ENCODE data around the gene HES6.

The HES6 gene

GRCh38 chr2:238242731-238243495 lies 3.1 kb upstream of the HES6 start:
- H3K36me3 ChIP-seq (ENCODE audit: control insufficient read depth in 2 of 2, insufficient read depth in 1 of 2, low read length in 2 of 2): peaks cover 0 to 3% of the 10 kb centered on the region in 2 experiments; a peak in 1 of 3 replicates
- H3K4me3 ChIP-seq (ENCODE audit: low read depth, low read length): no peak overlapping the region
- H3K9me3 ChIP-seq (ENCODE audit: control insufficient read depth, insufficient read depth, low read depth, low read length): no peaks in the 10 kb centered on the region
- CTCF ChIA-PET: interaction anchor here (0.7 to 3.0 kb wide), 2 partner anchors 14 to 118 kb away, joined by 3 to 17 read pairs; no protein-coding TSS in a partner anchor
- peaks cover 8% of the 10 kb centered on the region for H3K4me1 ChIP-seq (ENCODE audit: control insufficient read depth, insufficient read depth, low read length)
- no peak for TF ChIP-seq ZNF555 (tag by site-specific recombination; conservative IDR thresholded peaks at IDR 0.05)
- no peak for TF ChIP-seq ZNF449 (tag by site-specific recombination; IDR thresholded peaks at IDR 0.05)
- no peak for TF ChIP-seq KLF8 (tag by site-specific recombination; IDR thresholded peaks at IDR 0.05)
- TF ChIP-seq, protein P1, sequence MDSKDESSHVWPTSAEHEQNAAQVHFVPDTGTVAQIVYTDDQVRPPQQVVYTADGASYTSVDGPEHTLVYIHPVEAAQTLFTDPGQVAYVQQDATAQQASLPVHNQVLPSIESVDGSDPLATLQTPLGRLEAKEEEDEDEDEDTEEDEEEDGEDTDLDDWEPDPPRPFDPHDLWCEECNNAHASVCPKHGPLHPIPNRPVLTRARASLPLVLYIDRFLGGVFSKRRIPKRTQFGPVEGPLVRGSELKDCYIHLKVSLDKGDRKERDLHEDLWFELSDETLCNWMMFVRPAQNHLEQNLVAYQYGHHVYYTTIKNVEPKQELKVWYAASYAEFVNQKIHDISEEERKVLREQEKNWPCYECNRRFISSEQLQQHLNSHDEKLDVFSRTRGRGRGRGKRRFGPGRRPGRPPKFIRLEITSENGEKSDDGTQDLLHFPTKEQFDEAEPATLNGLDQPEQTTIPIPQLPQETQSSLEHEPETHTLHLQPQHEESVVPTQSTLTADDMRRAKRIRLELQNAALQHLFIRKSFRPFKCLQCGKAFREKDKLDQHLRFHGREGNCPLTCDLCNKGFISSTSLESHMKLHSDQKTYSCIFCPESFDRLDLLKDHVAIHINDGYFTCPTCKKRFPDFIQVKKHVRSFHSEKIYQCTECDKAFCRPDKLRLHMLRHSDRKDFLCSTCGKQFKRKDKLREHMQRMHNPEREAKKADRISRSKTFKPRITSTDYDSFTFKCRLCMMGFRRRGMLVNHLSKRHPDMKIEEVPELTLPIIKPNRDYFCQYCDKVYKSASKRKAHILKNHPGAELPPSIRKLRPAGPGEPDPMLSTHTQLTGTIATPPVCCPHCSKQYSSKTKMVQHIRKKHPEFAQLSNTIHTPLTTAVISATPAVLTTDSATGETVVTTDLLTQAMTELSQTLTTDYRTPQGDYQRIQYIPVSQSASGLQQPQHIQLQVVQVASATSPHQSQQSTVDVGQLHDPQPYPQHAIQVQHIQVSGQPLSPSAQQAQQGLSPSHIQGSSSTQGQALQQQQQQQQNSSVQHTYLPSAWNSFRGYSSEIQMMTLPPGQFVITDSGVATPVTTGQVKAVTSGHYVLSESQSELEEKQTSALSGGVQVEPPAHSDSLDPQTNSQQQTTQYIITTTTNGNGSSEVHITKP (tag by site-specific recombination; IDR thresholded peaks at IDR 0.05): 0 out of 2 replicates have a peak, but pooled peaks have one; percentile 22
- peak; percentile 22; the same call in 1 of the 2 replicates for TF ChIP-seq PRDM6 (tag by site-specific recombination; IDR thresholded peaks at IDR 0.05)
- POLR2A ChIA-PET: no interaction called here
- H3K27ac ChIP-seq (ENCODE audit: extremely low read depth, low read depth, low read length): peak overlapping the region; percentile 35; the same call in 1 of the 2 replicates

DNA sequence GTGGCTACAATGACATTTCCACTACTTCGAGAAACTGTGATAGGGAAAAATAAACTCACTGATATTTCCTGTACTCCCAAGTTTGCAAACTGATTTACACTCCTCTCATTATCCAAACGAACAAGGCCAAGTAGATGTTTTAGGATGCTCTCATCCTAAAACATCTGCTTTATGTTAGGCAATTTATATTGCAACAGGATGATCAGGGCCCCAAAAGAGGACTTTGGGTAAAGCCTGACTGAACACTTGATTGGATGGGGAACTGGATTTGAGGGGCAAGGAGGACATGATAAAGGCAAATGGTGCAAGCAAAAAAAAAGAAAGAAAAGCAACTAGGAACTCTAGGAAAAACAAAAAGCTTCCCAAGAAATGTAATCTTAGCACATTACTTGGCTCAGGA lies 2.1 kb upstream of the HES6 start:
- TF ChIP-seq ZFP3 (tag by site-specific recombination; IDR thresholded peaks at IDR 0.05; ENCODE audit: low read depth): no peak
- no peak for TF ChIP-seq ZEB2 (tag by site-specific recombination; IDR thresholded peaks at IDR 0.05)
- Histone ChIP-seq H3K9me3 (ENCODE audit: control insufficient read depth, insufficient read depth, low read depth, low read length) (no peaks in the 10 kb centered on the region), H3K27ac (ENCODE audit: extremely low read depth, low read depth, low read length) (no peak overlapping the region), H3K36me3 (ENCODE audit: control insufficient read depth in 2 of 2, insufficient read depth in 1 of 2, low read length in 2 of 2) (peaks cover 0 to 3% of the 10 kb centered on the region in 2 experiments; a peak in 1 of 3 replicates), H3K4me3 (ENCODE audit: low read depth, low read length) (no peak overlapping the region), H3K4me1 (ENCODE audit: control insufficient read depth, insufficient read depth, low read length) (peaks cover 8% of the 10 kb centered on the region)
- POLR2A ChIA-PET: no interaction called here
- CTCF ChIA-PET: interaction anchor here (0.6 to 3.0 kb wide), 4 partner anchors 15 to 604 kb away, joined by 3 to 17 read pairs (median 4); no protein-coding TSS in a partner anchor

DNA sequence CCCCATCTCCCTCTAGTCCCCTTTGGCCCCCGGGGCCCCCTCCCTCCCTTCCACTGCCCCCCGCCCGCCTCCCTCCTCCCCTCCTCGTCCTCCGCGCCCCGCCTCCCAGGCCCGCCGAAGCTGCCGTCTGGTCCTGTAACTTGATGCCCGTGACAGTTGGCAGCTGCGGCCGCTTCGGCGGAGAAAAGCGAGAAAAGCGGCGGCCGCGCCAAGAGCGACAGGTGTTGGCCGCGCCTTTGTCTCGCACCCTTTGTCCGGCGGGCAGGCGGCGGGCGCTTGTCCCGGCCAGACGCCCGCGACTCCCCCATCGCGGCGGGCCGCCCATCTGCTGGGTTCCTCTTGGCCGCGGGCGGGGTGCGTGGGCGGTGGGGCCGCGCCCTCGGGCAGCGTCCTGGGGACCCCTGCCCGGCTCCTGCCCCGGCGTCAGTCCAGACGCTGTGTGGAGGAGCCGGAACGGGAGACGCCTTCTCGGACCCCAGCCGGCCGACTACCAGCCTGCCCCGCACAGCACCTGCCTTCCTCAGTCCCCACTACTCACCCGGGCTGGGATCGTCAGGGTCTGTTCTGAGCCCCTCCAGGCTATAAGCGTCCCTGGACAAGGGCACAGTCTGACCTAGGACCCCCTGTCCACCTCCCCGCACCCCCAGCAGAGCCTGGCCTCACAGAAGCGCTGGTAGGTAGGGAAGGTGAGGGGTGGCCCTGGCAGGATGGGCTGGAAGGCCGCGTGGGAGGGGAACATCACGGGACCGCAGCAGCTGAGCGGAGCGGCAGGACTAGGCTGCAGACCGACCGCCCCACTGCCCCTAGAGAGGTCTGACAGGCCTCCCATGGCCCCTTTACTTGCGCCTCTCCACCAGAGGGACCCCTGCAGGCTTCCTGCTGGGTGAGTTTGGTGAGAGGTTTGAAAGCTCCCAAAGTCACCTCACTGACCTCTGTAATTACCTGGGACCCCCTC lies 1.2 kb upstream of the HES6 start:
- Histone ChIP-seq H3K4me1 (ENCODE audit: control insufficient read depth, insufficient read depth, low read length) (peaks cover 8% of the 10 kb centered on the region), H3K9me3 (ENCODE audit: control insufficient read depth, insufficient read depth, low read depth, low read length) (no peaks in the 10 kb centered on the region), H3K27ac (ENCODE audit: extremely low read depth, low read depth, low read length) (no peak overlapping the region; the same call in 1 of the 2 replicates), H3K4me3 (ENCODE audit: low read depth, low read length) (no peak overlapping the region; the same call in 1 of the 2 replicates), H3K36me3 (ENCODE audit: control insufficient read depth in 2 of 2, insufficient read depth in 1 of 2, low read length in 2 of 2) (peaks cover 0 to 3% of the 10 kb centered on the region in 2 experiments; a peak in 1 of 3 replicates)
- POLR2A ChIA-PET: interaction anchor here (0.5 to 1.6 kb wide), 6 partner anchors 8 to 766 kb away, joined by 3 to 7 read pairs (median 5); no protein-coding TSS in a partner anchor
- CTCF ChIA-PET: interaction anchor here (0.6 to 5.7 kb wide), 4 partner anchors 9 to 603 kb away, joined by 3 to 22 read pairs (median 4); no protein-coding TSS in a partner anchor
- no peak for TF ChIP-seq BCL6B (tag by site-specific recombination; IDR thresholded peaks at IDR 0.05)
- TF ChIP-seq ZNF449 (tag by site-specific recombination; IDR thresholded peaks at IDR 0.05): peak; percentile 94
- peak; percentile 53 for TF ChIP-seq ZBTB8A (tag by site-specific recombination; IDR thresholded peaks at IDR 0.05)
- TF ChIP-seq ZNF174 (tag by site-specific recombination; IDR thresholded peaks at IDR 0.05): no peak
- TF ChIP-seq GLIS1 (tag by site-specific recombination; IDR thresholded peaks at IDR 0.05): no peak
- TF ChIP-seq ZNF596 (tag by site-specific recombination; IDR thresholded peaks at IDR 0.05): peak; percentile 39; the same call in 1 of the 2 replicates
- no peak for TF ChIP-seq ZNF169 (tag by site-specific recombination; IDR thresholded peaks at IDR 0.05)
- TF ChIP-seq ZNF112 (tag by site-specific recombination; IDR thresholded peaks at IDR 0.05): no peak
- 0 out of 2 replicates have a peak, but pooled peaks have one; percentile 43 for TF ChIP-seq GLIS2 (tag by site-specific recombination; IDR thresholded peaks at IDR 0.05)
- TF ChIP-seq ZNF10 (tag by site-specific recombination; IDR thresholded peaks at IDR 0.05): no peak
